Liver (tissue), 3 donors: ENCODE data around the gene NFATC1.

Experiments
- ATF3 ChIP-seq: IDR thresholded peaks from 2 replicates; pipeline ENCODE4 v1.6.1; 2016; ENCODE audit warnings: antibody characterized with exemption
- CTCF ChIP-seq: fragments of 150-350 bp; IDR thresholded peaks from 2 replicates; pipeline ENCODE4 v1.5.1; 2017; ENCODE audit warnings: improper control_type of control experiment, low read depth, low read length; ENCODE audit not compliant: missing input control
- EGR1 ChIP-seq, 2 donors: IDR thresholded peaks; 2 replicates each; pipeline ENCODE4 v1.6.1; 2016 to 2018; ENCODE audit warnings: antibody characterized with exemption in 2 of 2, low read depth in 2 of 2
- JUND ChIP-seq, 2 donors: IDR thresholded peaks; 2 replicates each; pipeline ENCODE4 v1.6.1; 2016; ENCODE audit warnings: antibody characterized with exemption in 2 of 2
- TAF1 ChIP-seq: conservative IDR thresholded peaks from 2 replicates; pipeline ENCODE4 v1.6.1; 2016; ENCODE audit warnings: antibody characterized with exemption, mild to moderate bottlenecking
- ZBTB33 ChIP-seq: IDR thresholded peaks from 2 replicates; pipeline ENCODE4 v1.6.1; 2016; ENCODE audit warnings: antibody characterized with exemption
- TF ChIP-seq, protein P1 (sequence below): IDR thresholded peaks from 2 replicates; pipeline ENCODE4 v1.6.1; 2016; ENCODE audit warnings: antibody characterized with exemption
- donor health status: healthy.
- donor health status: healthy.

DNA sequence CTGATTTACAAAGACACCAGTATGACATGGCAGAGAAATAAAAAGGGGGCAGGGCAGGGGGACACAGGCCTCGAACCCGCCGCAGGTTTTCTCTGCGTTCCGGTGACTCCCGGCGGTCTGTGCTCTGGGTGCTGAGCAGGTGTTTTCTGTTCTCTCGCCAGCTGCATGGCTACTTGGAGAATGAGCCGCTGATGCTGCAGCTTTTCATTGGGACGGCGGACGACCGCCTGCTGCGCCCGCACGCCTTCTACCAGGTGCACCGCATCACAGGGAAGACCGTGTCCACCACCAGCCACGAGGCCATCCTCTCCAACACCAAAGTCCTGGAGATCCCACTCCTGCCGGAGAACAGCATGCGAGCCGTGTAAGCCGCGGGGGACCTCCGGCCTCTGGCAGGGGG, 52.9 kb downstream of the NFATC1 start:
- TF ChIP-seq CTCF, result no peak
- no peak for TF ChIP-seq ZBTB33
- no peak for TF ChIP-seq EGR1 (IDR thresholded peaks at IDR 0.05; ENCODE audit: low read depth in 2 of 2)
- TF ChIP-seq, protein P1, sequence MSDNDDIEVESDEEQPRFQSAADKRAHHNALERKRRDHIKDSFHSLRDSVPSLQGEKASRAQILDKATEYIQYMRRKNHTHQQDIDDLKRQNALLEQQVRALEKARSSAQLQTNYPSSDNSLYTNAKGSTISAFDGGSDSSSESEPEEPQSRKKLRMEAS, result no peak
- TF ChIP-seq JUND (IDR thresholded peaks at IDR 0.05), result no peak
- no peak for TF ChIP-seq TAF1
- no peak for TF ChIP-seq ATF3
